HG03025 (cell line): Measurements from ENCODE around the gene C19orf44.
"Not testable (repeated sequence)": the region's sequence is repeated elsewhere in the genome, so short reads cannot be mapped to it uniquely, and the experiment has no call there.

Source experiments
- ATAC-seq: cut with Tn5 transposase; IDR thresholded peaks from one replicate; pipeline ENCODE4 v1.9.1; 2021; ENCODE audit warnings: mild to moderate bottlenecking, moderate library complexity; ENCODE audit not compliant: unreplicated experiment, low FRiP score

The C19orf44 gene

DNA sequence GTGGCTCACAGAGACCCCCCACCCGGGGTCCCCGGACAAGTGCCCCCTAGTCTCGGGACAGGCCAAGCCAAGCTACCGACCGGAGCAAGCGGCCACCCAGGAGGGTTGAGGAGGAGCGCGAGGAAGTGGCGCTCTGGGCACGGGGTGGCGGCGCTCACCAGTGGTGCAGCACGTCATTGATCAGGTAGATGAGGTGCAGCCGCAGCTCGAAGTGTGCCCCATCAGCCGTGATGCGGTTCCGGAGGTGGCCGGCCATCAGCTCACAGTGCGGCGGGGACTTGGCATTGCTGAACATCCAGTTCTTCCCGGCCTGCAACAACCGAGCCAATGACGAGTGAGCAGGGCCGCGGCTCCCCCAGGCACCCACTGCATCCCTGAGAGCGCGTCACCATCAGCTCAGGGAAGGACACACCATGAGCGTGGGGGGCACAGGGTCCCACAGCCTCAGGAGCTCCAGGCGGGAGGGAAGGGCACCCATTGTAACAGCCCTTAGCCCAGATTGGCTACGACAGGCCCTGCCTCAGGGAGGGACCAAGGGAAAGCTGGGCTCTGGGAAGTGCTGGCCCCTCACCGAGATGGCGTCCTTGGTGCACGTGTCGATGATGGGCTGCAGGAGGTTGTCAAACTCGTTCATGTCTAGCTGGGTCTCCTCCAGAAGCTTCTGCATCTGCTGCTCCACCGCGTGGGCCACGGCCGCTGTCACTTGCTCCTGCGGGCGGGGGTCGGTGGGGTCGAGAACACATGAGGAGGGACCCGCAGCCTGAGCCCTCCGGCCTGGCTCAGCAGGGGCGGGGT is 36.4 kb downstream of the C19orf44 start:
- no peak for ATAC-seq

- no peak for ATAC-seq
Observed at GRCh38 chr19:16535381-16535780, 39.2 kb downstream of the C19orf44 start.

GRCh38 chr19:16536130-16536529 is 39.9 kb downstream of the C19orf44 start:
- ATAC-seq: no peak

DNA sequence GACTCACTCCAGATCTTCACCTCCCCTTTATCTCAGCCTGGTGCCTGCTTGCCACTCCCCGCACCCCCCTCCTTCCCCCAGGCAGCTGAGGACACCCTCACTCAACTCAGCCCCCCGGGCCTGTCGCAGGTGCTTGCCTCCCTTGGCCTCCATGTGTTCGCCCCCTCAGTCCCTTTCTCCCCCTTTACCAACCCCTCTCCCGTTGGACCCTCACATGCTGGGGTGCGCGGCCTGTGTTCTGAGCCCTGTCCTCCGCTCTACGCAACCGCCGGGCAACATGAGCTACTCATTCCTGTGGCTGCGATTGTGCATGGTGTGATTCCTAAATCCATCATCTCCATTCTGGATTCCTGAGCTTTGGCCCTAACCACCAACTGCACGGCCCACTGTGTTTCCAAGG is 40.9 kb downstream of the C19orf44 start:
- no peak for ATAC-seq

DNA sequence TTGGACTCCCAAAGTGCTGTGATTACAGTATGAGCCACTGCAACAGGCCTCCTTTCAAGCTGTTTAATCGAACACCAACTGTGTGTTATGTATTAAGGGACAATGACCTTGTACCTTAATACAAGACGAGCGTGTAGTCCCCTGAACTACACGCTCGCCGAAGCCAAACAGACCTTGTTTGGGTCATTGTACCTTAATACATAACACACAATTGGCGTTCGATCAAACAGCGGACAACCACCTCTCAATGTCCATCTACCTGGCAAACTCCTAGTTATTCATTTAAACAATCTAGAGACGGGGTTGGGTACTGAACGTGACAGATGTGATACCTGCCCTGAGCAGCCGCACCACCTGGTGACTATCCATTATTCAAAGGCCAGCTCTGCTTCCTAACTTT is 44.8 kb downstream of the C19orf44 start:
- ATAC-seq: no peak

DNA sequence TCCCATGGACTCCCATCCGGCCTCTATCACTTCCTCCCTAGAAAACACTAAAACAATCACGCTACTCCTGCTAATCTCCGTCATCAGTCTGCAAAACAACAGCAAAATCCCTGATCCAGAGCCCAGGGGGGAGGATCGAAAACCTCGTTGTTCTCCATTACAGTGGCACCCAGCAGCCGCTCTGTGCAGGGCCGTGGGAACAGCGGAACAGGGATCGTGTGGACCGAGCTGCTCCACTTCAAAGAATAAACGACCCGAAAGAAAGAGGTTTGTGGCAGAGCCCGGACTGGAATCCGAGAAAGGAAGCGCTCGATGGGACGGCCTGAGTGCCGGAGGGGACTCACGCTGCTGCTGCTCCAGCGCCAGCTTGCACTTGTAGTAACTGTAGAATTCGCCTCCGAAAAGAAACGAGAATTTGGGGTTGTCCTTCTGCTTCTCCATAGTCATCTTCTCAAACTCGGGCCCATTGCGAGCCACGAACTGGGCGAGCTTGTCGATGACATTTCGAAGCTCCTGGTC is 45.4 kb downstream of the C19orf44 start:
- no peak for ATAC-seq

DNA sequence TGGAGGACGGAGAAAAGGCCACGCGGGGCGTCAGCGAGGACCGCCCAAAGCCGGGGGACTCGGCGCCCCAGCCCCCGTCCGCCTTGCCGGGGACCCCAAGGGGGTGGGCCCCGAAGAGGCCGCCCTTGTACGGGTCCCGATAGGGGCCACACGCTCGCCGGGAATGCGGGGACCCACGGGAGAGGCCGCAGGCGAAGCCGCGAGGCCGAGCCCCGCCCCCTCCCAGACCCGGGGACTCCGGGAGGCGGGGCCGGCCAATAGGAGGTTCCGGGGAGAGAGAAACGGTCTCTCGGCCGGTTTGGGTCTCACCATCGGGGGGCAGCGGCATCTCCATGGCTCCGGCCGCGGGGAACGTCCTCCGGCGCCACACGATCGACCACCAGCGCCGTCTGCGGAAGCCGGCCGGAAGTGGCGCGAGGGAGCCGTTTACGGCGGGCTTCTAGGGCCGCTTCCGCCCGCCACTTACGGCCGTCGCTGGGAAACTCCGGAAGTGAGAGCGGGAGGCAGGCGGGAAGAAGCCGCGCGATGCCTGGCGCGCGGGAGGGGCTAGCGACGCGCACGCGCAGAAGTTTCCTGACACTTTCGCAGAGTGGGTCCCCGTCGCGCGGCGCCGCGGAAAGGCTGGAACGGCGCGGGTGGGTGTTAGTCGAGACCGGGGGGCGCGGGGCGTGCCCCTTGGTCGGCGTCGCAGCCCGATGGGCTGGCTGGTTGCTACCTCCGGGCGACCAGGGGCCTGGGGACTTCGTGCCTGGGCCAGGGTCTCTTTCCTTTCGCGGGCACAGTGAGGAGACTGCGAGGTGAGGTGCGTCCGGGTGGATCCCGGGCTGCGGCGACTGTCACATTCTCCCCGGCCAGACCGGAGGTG is 46.1 kb downstream of the C19orf44 start, which contains the start of gene CHERP:
CHERP (minus strand) TSS at position 393 of the 865 bp plus-strand sequence; CDS start at position 334, 59 bp downstream.
- peak; percentile 68 for ATAC-seq

GRCh38 chr19:16542910-16543472 is 46.8 kb downstream of the C19orf44 start:
- ATAC-seq: no peak

DNA sequence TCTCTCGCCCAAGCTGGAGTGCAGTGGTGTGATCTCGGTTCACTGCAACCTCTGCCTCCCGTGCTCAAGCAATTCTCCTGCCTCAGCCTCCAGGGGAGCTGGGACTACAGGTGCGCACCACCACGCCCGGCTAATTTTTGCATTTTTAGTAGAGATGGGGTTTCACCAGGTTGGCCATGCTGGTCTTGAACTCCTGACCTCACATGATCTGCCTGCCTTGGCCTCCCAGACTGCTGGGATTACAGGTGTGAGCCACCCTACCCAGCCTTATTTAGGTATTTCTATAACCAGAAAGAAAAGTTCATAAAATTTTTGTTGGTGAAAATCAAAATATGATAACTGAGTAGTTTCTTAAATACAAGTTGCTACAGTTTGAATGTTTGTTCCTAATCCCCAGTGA is 47.5 kb downstream of the C19orf44 start:
- ATAC-seq: not testable (repeated sequence)

- ATAC-seq: no peak
Observed at GRCh38 chr19:16544473-16545231, 48.5 kb downstream of the C19orf44 start.

DNA sequence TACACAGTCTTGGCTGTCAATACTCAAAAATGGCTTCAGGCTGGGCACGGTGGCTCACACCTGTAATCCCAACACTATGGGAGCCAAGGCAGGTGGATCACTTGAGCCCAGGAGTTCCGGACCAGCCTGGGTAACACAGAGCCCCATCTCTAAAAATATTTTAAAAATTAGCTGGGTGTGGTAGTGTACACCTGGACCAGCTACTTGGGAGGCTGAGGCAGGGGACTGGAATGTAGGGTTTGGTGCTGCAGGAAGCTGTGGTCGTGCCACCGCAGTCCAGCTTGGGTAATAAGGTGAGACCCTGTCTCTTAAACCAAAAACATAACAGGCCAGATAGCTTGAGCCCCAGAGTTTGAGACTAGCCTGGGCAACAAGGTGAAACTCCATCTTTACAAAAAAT is 52.8 kb downstream of the C19orf44 start:
- no peak for ATAC-seq

GRCh38 chr19:16551902-16552301 is 55.7 kb downstream of the C19orf44 start:
- ATAC-seq: not testable (repeated sequence)

- ATAC-seq: no peak
Observed at GRCh38 chr19:16554776-16555175, 58.6 kb downstream of the C19orf44 start.

- ATAC-seq: no peak
Observed at GRCh38 chr19:16559780-16560276, 63.6 kb downstream of the C19orf44 start.

DNA sequence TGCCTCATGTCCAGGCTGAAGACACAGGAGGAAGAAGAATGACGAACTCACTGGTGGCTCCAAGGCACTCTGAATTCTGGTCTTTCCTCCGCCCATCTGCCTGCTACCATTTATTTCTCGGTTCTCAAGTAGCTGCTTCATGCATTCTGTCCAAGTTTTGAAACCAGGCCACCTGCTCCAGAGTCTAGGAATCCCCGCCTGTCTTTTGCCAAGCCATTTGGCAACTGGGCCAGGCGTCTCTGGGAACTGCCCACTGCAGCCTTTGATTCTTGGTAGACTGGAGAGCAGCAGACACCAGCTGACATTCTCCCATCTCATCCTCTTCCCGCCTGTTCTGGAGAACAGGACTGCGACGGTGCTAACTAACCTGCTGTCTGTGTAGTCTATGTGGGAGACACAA is 65.2 kb downstream of the C19orf44 start:
- ATAC-seq: no peak

DNA sequence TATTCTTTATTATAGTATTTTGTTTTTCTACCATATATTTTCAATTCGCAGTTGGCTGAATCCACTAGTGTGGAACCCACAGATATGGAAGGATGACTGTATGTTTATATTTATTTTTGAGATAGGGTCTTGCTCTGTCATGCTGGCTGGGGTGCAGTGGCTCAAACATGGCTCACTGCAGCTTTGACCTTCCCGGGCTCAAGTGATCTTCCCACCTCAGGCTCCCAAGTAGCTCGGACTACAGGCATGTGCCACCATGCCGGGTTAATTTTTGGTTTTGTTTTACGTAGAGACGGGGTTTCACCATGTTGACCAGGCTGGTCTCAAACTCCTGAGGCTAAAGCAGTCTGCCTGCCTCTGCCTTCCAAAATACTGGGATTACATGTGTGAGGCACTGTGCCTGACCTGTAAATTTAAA is 66.4 kb downstream of the C19orf44 start:
- no peak for ATAC-seq

DNA sequence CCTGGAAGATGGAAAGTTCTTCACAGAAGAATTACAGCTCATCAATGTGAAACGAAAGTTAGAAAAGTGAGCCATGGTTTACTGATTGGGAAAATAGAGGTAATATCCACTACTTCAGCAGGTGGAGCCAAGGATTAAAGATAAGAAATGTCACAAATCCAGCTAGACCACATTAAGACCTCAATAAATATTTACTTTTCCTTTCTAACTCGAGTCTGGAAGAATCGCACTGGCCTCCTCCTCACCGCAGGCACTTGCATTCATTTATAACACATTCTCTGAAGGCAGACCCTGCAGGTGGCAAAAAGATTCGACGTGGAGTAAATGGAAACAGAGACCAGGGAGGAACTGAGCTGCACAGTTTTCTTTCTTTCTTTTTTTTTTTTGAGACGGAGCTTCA is 68.6 kb downstream of the C19orf44 start:
- ATAC-seq: no peak

DNA sequence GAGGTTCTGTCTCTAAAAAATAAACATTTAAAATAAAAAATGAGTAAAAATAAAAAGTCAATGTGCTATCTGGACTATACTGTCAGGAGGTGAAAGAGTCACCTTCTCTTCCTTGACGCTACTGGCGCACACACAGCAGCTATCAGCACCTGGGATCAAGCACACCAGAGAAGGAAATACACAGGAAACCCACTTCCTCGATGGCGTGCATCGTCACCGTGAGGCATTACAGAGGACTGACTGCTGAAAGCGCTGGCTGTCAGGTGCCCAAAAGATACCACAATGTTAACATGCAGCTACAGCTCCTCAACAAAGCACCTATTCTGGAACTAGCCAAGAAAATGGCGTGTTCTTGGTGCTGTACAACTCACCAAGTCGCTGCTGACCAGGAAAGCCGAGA is 70.0 kb downstream of the C19orf44 start:
- ATAC-seq: no peak

DNA sequence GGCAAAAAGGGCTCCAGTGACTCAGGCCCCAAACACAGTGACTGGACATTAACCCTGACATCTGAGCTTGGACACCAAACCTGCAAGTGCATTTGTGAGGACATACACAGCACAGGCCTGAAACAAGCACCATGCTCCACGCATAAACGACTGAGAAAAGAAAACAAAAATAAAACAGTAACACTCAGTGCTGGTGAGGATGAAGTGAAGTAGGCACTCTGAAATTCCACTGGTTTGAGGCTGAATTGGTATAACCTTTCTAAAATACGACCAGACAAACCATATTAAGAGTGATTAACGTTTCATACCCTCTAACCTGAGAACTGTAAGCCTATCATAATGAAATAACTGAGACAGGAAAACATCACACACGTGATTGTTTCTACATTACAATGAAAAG is 70.5 kb downstream of the C19orf44 start:
- ATAC-seq: no peak
